ENCODE results near the gene ZG16. TPM values are rescaled to one million over a fixed set of nuclear protein-coding genes. Genes with fewer than 3 reads are reported as not detected.

The ZG16 gene
- total RNA-seq, 1 donor from 2014 or later, result 0.20 TPM

DNA sequence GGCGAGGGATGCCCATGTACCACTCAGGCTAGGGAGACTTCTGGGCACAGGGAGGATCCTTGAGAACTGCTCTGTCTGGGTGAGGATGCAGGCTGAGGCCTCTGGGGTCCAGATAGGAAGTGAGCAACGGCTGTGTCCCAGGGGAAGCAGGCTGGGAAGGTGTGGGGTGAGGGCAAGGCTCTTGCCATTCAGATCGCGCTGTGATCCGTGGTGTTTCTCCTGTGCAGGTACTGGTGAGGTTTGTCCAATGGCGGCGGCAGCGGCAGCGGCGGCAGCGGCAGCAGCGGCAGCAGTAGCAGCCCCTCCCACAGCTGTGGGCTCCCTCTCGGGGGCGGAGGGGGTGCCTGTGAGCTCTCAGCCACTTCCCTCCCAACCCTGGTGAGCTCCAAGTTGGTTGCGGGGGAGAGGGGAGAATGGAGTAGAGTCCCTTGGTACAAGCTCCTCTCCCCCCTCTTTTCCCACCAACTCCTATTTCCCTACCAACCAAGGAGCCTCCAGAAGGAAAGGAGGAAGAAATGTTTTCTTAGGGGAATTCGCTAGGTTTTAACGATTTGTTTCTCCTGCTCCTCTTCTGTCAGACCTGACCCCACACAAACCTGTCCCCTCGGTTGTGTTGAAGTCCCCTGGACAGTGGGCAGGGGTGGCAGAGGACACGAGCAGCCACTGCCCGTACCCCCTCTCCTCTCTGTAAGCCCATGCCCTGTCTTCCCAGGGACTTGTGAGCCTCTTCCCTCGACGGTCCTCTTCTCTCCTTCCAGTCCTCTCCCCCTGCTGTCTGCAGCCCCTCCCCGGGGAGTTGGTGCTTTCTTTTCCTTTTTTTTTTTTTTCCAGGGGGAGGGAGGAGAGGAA lies 32.0 kb downstream of the ZG16 start:
- Mint-ChIP-seq H3K4me1 (peaks cover 64% of the 10 kb centered on the region), H3K27me3 (ENCODE audit: low read depth) (no peaks in the 10 kb centered on the region)

DNA sequence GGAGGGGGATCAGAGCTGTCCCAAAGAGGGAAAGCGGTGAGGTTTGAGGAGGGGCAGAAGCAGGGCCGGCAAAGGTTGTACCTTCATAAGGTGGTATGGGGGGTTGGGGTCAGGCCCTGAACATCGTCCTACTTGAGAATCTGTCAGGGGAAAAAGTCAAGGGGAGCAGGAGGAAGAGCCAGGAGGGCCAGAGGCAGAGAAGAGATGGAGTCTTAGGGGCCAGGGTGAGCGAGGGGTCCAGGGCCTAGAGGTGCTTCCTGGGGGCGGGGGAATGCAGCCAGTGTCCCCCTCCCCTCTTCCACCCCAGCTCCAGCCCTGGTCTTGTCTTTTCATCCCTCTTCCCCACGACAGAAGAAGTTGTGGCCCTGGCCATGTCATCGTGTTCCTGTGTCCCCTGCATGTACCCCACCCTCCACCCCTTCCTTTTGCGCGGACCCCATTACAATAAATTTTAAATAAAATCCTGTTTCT lies 32.7 kb downstream of the ZG16 start:
- H3K27me3 Mint-ChIP-seq (ENCODE audit: low read depth), result no peaks in the 10 kb centered on the region
- H3K4me1 Mint-ChIP-seq, result peaks cover 66% of the 10 kb centered on the region
- no peak for DNase-seq (ENCODE audit: low spot score in 2 of 2, unreplicated experiment in 2 of 2)
- TF ChIP-seq, protein P1, sequence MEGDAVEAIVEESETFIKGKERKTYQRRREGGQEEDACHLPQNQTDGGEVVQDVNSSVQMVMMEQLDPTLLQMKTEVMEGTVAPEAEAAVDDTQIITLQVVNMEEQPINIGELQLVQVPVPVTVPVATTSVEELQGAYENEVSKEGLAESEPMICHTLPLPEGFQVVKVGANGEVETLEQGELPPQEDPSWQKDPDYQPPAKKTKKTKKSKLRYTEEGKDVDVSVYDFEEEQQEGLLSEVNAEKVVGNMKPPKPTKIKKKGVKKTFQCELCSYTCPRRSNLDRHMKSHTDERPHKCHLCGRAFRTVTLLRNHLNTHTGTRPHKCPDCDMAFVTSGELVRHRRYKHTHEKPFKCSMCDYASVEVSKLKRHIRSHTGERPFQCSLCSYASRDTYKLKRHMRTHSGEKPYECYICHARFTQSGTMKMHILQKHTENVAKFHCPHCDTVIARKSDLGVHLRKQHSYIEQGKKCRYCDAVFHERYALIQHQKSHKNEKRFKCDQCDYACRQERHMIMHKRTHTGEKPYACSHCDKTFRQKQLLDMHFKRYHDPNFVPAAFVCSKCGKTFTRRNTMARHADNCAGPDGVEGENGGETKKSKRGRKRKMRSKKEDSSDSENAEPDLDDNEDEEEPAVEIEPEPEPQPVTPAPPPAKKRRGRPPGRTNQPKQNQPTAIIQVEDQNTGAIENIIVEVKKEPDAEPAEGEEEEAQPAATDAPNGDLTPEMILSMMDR (IDR thresholded peaks at IDR 0.05; ENCODE audit: unreplicated experiment), result no peak
- peaks cover 1% of the 10 kb centered on the region for H3K36me3 Mint-ChIP-seq
- peak overlapping the region; percentile 80 for H3K4me3 Mint-ChIP-seq
- no peaks in the 10 kb centered on the region for H3K9me3 Mint-ChIP-seq
- peak overlapping the region; percentile 99 for H3K27ac Mint-ChIP-seq

More for the DNA sequence above, 32.0 kb downstream of the ZG16 start:
- Mint-ChIP-seq H3K9me3 (no peaks in the 10 kb centered on the region), H3K27ac (peak overlapping the region; percentile 99), H3K4me3 (peak overlapping the region; percentile 80), H3K36me3 (peaks cover 1% of the 10 kb centered on the region)
- TF ChIP-seq, protein P1 (IDR thresholded peaks at IDR 0.05; ENCODE audit: unreplicated experiment), result no peak
- DNase-seq (ENCODE audit: low spot score in 2 of 2, unreplicated experiment in 2 of 2), result no peak

DNA sequence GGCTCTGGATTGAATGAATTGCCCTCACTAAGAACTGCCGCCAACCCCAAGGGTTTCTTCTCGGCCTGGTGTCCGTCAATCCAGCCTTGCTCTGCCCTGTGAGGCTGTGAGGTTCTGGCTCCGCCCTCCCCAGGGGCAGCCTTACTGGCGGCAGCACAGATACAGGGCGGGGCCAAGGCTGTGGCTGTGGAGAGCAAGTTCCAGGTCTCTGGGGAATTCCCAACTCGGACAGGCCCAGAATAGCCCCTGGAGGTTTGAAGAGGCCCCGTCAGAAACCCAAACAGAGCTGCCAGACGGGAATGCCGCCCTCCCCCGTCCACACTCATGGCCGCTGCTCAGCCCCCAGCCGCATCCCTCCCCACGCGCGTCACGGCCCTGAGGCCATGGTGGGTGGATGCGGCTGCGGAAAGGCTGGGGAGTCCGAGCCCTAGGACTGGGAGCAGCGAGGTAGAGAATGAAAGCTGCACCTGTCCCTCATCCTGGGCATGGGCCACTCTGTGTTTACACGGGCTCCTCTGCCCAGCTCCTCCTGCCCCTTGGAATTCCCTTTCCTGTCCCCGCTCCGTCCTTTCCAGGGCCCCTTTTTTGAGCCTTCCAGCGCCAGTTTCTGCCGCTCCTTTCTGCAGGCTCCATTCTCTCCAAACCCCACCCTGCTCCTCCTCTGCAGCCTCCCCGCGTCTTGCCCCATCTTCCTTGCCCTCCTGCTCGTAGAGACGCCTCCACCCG lies 33.3 kb downstream of the ZG16 start:
- Mint-ChIP-seq H3K36me3 (peaks cover 1% of the 10 kb centered on the region), H3K27me3 (ENCODE audit: low read depth) (no peaks in the 10 kb centered on the region), H3K9me3 (no peaks in the 10 kb centered on the region), H3K27ac (peak overlapping the region; percentile 99), H3K4me1 (peaks cover 68% of the 10 kb centered on the region), H3K4me3 (peak overlapping the region; percentile 80)
- DNase-seq (ENCODE audit: low spot score in 2 of 2, unreplicated experiment in 2 of 2), result peak; percentile 82 to 87
- TF ChIP-seq, protein P1 (IDR thresholded peaks at IDR 0.05; ENCODE audit: unreplicated experiment), result no peak

DNA sequence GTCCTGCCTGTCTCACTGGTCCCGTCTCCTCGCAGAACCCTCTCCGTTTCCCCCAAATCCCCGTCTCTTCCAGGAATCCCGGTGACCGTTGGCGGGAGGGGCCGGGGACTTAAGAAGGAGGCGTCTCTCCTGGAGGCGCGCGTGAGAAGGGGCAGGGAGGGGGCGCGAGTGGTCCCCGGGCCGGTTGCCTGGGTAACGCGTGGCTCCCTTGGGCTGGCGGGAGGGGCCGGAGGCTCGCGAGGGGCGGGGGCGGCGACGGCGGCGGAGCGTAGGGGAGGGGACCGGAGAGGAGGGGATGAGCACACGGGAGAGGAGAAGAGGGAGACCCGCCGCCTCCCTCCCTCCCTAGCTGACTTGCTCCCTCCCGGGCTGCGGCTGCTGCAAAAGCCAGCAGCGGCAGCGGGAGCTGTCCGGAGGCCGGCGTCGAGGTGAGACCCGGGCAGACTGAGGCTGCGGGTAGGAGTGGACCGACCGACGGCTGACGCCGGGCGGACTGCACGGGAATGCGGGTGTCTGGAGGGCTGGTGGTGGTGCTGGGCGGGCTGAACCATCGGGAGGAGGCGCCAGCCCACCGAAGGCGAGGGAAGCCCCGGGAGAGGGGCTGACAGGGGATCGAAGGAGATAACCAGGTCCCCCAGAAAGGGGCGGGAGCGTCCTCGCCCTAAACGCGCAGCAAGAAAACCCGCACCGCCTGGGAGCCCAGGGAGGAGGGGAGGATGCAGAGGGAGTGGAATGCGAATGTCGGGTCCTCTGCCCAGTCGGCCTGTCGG lies 34.0 kb downstream of the ZG16 start, which contains the start of gene PRRT2:
PRRT2 (plus strand) TSS at position 298 of the 770 bp plus-strand sequence. CDS start 862 bp downstream, outside the sequence.
- Mint-ChIP-seq H3K27ac (peak within 1 kb of the TSS; percentile 99), H3K27me3 (ENCODE audit: low read depth) (no peaks in the 10 kb centered on the region), H3K9me3 (no peaks in the 10 kb centered on the region), H3K4me1 (peaks cover 73% of the 10 kb centered on the region), H3K36me3 (peaks cover 1% of the 10 kb centered on the region), H3K4me3 (peak within 1 kb of the TSS; percentile 80)
- DNase-seq (ENCODE audit: low spot score in 2 of 2, unreplicated experiment in 2 of 2), result peak; percentile 69 to 76
- TF ChIP-seq, protein P1 (IDR thresholded peaks at IDR 0.05; ENCODE audit: unreplicated experiment), result no peak

Measured in mesothelial cell of epicardium (in vitro differentiated cells).